AG04450 (cell line): ENCODE data around the gene SVOPL. TPM values are rescaled to one million over a fixed set of nuclear protein-coding genes. Genes with fewer than 3 reads are reported as not detected.

Source experiments
- CTCF ChIA-PET: fragments of 300-600, 350-600 bp; formaldehyde crosslinking; extraction: SDS; loops from one replicate; lab custom pipeline; 2022; ENCODE audit warnings: antibody characterized with exemption, inconsistent platforms; lab: Charles Lee
- POLR2A ChIA-PET: fragments of 350-600 bp; formaldehyde crosslinking; extraction: SDS; loops from one replicate; lab custom pipeline; 2021; ENCODE audit warnings: antibody characterized with exemption, inconsistent platforms; lab: Yijun Ruan, JAX
- DNase-seq: peaks from one replicate; pipeline ENCODE4 v3.0.0-alpha.2; 2011; ENCODE audit warnings: low read depth, low spot score
- H3K27ac ChIP-seq: one replicate; pipeline ENCODE4 v1.5.1; 2012; ENCODE audit warnings: low read depth, low read length, control low read depth
- H3K27me3 ChIP-seq: one replicate; pipeline ENCODE4 v1.6.0; 2012; ENCODE audit warnings: low read length; ENCODE audit not compliant: control insufficient read depth, insufficient read depth
- H3K4me3 ChIP-seq: 2 replicates; pipeline ENCODE4 v1.5.1; 2011; ENCODE audit warnings: mild to moderate bottlenecking, low read depth, low read length, control low read depth
- H3K9me3 ChIP-seq: 2 replicates; pipeline ENCODE4 v1.5.1; 2012; ENCODE audit warnings: low read length; ENCODE audit not compliant: control insufficient read depth, insufficient read depth
- CTCF ChIP-seq: IDR thresholded peaks from 2 replicates; pipeline ENCODE4 v1.5.1; 2011; ENCODE audit warnings: low read depth, low read length, control low read depth, inconsistent platforms
- polyA plus RNA-seq: library from polyadenylated mRNA; depleted of rRNA; stranded (reverse); fragments of >200 nt; gene quantifications from 2 replicates; pipeline ENCODE4 v1.2.3, GENCODE V29; 2011

Gene SVOPL
- polyA plus RNA-seq, 1 experiment, result not detected

GRCh38 chr7:138610671-138611170, 90.4 kb downstream of the SVOPL start:
- Histone ChIP-seq H3K4me3 (no peak overlapping the region), H3K27ac (no peak overlapping the region), H3K9me3 (no peaks in the 10 kb centered on the region), H3K27me3 (no peaks in the 10 kb centered on the region)
- CTCF ChIA-PET, result no interaction called here
- no peak for TF ChIP-seq CTCF
- POLR2A ChIA-PET, result no interaction called here
- DNase-seq, result no peak

GRCh38 chr7:138608275-138608674, 92.9 kb downstream of the SVOPL start:
- ChIA-PET POLR2A (no interaction called here), CTCF (no interaction called here)
- H3K27ac ChIP-seq, result no peak overlapping the region
- no peak for DNase-seq
- H3K4me3 ChIP-seq, result no peak overlapping the region
- H3K27me3 ChIP-seq, result no peaks in the 10 kb centered on the region
- no peaks in the 10 kb centered on the region for H3K9me3 ChIP-seq
- TF ChIP-seq CTCF, result no peak

GRCh38 chr7:138607216-138608126, 93.7 kb downstream of the SVOPL start:
- ChIA-PET POLR2A (no interaction called here), CTCF (no interaction called here)
- H3K4me3 ChIP-seq, result no peak overlapping the region
- no peak overlapping the region for H3K27ac ChIP-seq
- no peaks in the 10 kb centered on the region for H3K27me3 ChIP-seq
- no peak for DNase-seq
- TF ChIP-seq CTCF, result no peak
- H3K9me3 ChIP-seq, result no peaks in the 10 kb centered on the region

- ChIA-PET POLR2A (no interaction called here), CTCF (no interaction called here)
- no peaks in the 10 kb centered on the region for H3K27me3 ChIP-seq
- no peak for TF ChIP-seq CTCF
- no peak overlapping the region for H3K4me3 ChIP-seq
- H3K9me3 ChIP-seq, result no peaks in the 10 kb centered on the region
- no peak overlapping the region for H3K27ac ChIP-seq
- DNase-seq, result no peak
These were observed 94.9 kb downstream of the SVOPL start for GRCh38 chr7:138606236-138606635.
